GM19467 (cell line): ENCODE measurements around the gene TNFSF10.
"Not testable (repeated sequence)": the region's sequence is repeated elsewhere in the genome, so short reads cannot be mapped to it uniquely, and the experiment has no call there.

Experiments used
- ATAC-seq: cut with Tn5 transposase; IDR thresholded peaks from one replicate; pipeline ENCODE4 v1.9.1; 2021; ENCODE audit warnings: mild to moderate bottlenecking, moderate library complexity; ENCODE audit not compliant: unreplicated experiment

Gene TNFSF10

GRCh38 chr3:172544404-172544803 is 21.2 kb upstream of the TNFSF10 start:
- ATAC-seq: no peak

- ATAC-seq: no peak
Observed at GRCh38 chr3:172543884-172544283, 20.7 kb upstream of the TNFSF10 start.

GRCh38 chr3:172543419-172543818 is 20.2 kb upstream of the TNFSF10 start:
- ATAC-seq: no peak

GRCh38 chr3:172542999-172543398 is 19.8 kb upstream of the TNFSF10 start:
- no peak for ATAC-seq

GRCh38 chr3:172541945-172542488 is 18.8 kb upstream of the TNFSF10 start:
- no peak for ATAC-seq

GRCh38 chr3:172540049-172540448 is 16.8 kb upstream of the TNFSF10 start:
- ATAC-seq: no peak

GRCh38 chr3:172539273-172539672 is 16.0 kb upstream of the TNFSF10 start:
- no peak for ATAC-seq

GRCh38 chr3:172538368-172539151 is 15.3 kb upstream of the TNFSF10 start:
- no peak for ATAC-seq

GRCh38 chr3:172537507-172538158 is 14.4 kb upstream of the TNFSF10 start:
- no peak for ATAC-seq

- ATAC-seq: no peak
Observed at GRCh38 chr3:172536993-172537419, 13.8 kb upstream of the TNFSF10 start.

- ATAC-seq: no peak
Observed at GRCh38 chr3:172536505-172536904, 13.3 kb upstream of the TNFSF10 start.

- ATAC-seq: no peak
Observed at GRCh38 chr3:172530566-172530965, 7.3 kb upstream of the TNFSF10 start.

GRCh38 chr3:172530101-172530561 is 6.9 kb upstream of the TNFSF10 start:
- ATAC-seq: no peak

GRCh38 chr3:172528677-172529076 is 5.4 kb upstream of the TNFSF10 start:
- no peak for ATAC-seq

GRCh38 chr3:172527306-172527705 is 4.1 kb upstream of the TNFSF10 start:
- no peak for ATAC-seq

- no peak for ATAC-seq
Observed at GRCh38 chr3:172525116-172525613, 1.9 kb upstream of the TNFSF10 start.

GRCh38 chr3:172524611-172525010 is 1.4 kb upstream of the TNFSF10 start:
- no peak for ATAC-seq

GRCh38 chr3:172521837-172522726 is 1.1 kb downstream of the TNFSF10 start:
- not testable (repeated sequence) for ATAC-seq

- ATAC-seq: peak; percentile 47
Observed at GRCh38 chr3:172520301-172520831, 2.9 kb downstream of the TNFSF10 start.

- no peak for ATAC-seq
Observed at GRCh38 chr3:172519740-172520139, 3.5 kb downstream of the TNFSF10 start.
